HG03060 (cell line): ENCODE results near the gene LAMTOR3.

Experiments used
- ATAC-seq: cut with Tn5 transposase; IDR thresholded peaks from one replicate; pipeline ENCODE4 v1.9.1; 2021; ENCODE audit warnings: low read depth, moderate number of reproducible peaks; ENCODE audit not compliant: unreplicated experiment

Gene LAMTOR3

GRCh38 chr4:99863804-99864203, 30.4 kb downstream of the LAMTOR3 start:
- ATAC-seq, result no peak

DNA sequence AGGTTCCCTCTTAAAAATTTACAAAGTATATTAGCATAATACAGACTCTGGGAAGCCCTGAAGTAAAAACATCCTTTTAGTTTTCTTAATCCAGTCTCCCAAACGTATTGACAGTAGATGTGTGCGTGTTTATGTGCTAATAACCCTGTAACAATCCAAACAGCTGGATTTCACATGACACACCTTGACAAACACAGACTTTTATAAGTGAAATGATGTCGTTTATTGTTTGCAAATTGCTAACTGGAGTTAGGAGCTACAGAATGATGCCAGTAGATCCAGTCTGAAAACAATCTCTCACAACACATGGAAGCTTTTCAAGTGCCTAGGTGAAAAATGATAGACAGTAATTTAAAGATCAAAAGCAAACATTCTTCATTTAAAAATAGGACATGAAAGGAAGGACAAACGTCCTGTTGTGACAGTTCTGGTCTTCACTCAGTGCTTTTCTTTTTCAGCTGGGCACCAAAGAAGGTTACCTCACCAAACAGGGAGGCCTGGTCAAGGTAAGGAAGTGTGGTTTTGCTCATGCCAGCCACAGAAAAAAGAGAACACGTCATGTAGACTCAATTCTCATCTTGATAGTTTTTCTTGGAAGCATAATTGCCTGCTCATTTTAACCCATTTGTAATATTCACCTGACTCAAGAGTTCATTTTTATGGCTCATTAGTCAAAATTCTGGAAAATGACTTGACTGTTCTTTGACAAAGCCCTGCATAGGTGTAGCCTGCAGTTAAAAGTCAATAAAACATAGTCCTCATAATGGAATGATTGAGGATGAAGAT, 32.9 kb downstream of the LAMTOR3 start:
- peak; percentile 59 for ATAC-seq

GRCh38 chr4:99860521-99860920, 33.7 kb downstream of the LAMTOR3 start:
- ATAC-seq, result no peak

- ATAC-seq, result peak; percentile 46
Observed at GRCh38 chr4:99859618-99860017, 34.6 kb downstream of the LAMTOR3 start.

- ATAC-seq, result no peak
Observed at GRCh38 chr4:99857307-99857706, 36.9 kb downstream of the LAMTOR3 start.

- no peak for ATAC-seq
Observed at GRCh38 chr4:99856166-99856565, 38.1 kb downstream of the LAMTOR3 start.

DNA sequence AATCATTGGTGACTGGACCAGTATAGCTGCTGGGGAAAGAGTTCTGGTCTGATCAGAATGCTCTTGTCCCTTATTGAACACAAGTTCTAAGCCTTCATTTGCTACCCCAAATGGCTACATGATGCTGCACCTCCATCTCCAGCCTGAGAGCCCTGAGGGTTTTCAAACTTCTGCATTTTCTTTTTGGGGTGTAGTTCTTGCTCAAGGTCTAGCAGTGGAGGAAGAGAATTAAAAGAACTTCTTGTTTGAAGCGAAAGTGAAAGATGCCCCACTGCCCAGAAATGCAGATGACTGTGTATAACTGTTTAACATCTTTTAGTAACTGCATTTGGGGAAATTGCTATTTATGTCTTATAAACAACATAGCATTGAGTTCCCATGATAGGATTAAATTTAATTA, 38.5 kb downstream of the LAMTOR3 start:
- ATAC-seq, result peak; percentile 29

DNA sequence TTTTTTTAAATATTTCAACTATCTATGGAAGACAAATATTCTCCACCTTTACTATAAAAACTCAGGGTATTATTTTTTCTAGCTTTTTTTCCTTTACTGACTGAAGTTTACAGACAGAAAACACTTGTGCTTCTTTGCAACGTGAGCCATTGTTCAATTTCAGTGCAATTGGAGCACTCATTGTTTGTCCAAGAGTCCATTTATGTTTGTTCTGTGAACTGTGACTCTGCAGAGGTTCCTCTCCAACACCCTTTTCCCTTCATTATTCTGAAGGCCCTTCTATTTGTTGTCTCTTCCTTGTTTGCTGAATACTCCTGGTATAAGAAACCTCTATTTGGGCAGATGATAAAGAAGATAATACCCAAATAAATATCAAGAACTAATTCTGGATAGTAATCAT, 40.2 kb downstream of the LAMTOR3 start:
- no peak for ATAC-seq

DNA sequence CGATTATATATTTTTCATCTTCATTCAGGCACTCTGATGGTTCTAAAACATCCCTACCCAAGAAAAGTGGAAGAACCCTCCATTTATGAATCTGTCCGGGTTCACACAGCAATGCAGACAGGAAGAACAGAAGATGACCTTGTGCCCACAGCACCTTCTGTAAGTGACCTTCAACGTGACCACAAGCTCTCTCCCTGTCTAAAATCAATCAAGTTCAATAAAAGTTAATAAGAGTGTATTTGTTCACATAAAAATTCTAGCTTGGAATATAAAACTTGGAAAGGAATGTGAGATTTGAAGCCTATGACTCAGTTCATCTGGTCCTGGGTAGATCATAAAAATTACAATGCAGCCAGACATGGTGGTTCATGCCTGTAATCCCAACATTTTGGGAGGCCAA, 41.0 kb downstream of the LAMTOR3 start:
- no peak for ATAC-seq

GRCh38 chr4:99852199-99852749, 42.0 kb downstream of the LAMTOR3 start:
- ATAC-seq, result no peak

DNA sequence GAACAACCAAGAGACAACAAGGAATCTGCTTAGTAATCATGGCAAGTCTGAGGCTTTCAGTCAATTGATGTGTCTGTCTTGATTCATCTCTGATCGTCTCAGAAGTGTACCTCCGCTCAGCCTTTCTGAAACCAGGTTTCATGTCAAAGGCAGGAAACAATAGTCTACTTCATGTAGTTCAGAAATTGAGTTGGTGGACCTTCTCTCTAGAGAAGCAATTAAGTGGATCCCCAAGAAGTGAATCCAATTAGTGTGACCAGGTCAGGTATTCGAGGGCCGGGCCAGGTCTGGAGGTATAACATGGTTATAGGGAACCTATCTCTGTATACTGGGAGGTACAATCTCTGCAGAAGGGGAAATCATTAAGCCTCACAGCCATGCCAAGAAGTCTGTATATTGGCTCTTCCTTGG, 45.6 kb downstream of the LAMTOR3 start:
- ATAC-seq, result peak; percentile 27

GRCh38 chr4:99847362-99847976, 46.8 kb downstream of the LAMTOR3 start:
- ATAC-seq, result peak; percentile 53

- no peak for ATAC-seq
Observed at GRCh38 chr4:99846891-99847290, 47.3 kb downstream of the LAMTOR3 start.

GRCh38 chr4:99845708-99846469, 48.3 kb downstream of the LAMTOR3 start:
- ATAC-seq, result no peak

GRCh38 chr4:99845179-99845578, 49.0 kb downstream of the LAMTOR3 start:
- ATAC-seq, result no peak

DNA sequence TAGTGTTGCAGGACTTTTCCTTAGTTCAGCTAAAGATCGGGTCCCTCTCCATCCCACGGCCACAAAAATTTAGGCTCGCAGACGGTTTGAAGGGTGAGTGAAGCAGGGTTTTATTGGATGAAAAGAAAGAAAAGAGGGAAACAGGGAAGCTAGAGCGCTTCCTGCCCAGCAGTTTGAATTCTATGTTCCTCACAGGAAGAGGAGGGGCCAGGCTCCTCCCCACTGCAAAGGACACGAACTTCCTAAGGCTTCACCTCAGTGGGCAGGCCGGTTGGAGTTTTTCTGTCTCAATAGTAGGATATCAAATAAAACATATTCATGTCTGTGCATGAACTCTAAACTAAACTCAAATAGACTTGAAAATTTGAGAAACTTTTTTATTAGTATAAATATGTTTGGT, 50.2 kb downstream of the LAMTOR3 start:
- no peak for ATAC-seq

DNA sequence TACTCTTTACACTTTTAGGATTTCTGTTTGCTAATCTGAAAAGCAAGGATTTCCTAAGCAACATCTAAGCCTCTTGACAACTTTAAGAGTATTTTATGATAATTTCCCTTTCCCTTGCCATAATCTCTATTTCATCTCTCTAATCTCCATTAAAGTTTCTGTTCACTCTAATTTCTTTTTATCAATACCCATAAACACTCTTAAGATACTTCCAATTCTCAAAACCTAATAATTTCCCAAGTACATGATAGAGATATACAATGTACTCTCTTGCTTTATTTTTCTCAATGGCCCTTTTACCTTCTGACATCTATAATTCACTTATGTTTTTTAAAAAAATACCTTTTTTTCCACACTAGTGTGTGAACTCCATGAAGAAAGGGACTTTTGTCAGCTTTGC, 50.8 kb downstream of the LAMTOR3 start:
- ATAC-seq, result no peak

DNA sequence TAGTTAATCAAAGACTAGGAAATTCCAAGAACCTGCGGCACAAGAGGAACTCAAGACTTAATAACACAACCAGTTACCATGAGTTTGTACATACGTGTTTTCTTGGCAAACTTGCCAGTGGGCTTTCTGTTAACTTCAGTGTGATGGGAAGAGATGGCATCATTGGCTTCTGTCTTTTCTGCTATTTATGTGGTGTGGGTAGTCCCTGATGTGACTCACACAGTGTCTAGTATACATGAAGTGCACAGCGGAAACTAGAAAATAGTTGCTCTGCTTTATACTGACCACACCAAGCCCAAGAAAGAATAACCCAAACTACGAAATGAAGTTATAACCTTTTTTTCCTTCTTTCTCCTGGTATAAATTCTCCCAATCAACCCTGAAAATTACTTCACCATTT, 53.1 kb downstream of the LAMTOR3 start:
- peak; percentile 42 for ATAC-seq

DNA sequence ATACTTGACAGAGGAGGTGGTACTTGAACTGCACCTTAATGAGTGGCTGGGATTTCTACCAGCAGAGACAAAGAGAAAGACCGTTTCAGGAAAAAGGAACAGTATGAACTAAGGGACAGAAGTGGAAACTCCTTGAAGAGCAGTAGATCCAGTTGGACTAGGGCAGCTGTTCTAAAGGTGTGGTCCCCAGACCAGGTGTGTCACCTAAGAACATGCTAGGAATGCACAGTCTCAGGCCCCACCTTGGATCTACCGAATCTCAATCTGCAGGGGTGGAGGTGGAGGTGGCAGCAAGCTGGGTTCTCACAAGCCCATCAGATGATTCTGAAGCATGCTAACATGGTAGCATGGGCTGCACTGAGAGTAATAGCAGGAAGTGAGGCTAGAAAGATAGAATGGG, 55.3 kb downstream of the LAMTOR3 start:
- ATAC-seq, result no peak

DNA sequence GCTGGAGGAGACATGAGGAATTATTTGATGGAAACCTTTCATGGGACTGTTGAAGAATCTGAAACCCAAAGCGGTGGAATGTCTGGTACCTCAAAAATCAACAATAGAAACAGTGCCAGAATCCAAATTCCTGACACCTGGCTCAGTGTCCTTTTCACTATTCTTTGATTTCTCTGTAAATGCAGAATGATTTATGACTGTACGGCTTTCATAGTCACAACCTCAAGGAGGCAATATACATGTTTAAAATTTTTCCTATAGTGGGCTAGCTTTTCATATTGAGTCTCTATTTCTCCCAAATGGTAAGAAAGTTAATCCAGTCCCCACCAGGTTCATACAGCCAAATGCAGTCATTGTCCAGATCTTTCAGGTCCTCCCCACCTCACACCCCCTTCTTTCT, 58.3 kb downstream of the LAMTOR3 start:
- ATAC-seq, result no peak

GRCh38 chr4:99834569-99834968, 59.7 kb downstream of the LAMTOR3 start:
- ATAC-seq, result no peak
